Cortex of kidney (tissue), 1 donor: ENCODE measurements around the gene ICOSLG.
"Not testable (repeated sequence)": the region's sequence is repeated elsewhere in the genome, so short reads cannot be mapped to it uniquely, and the experiment has no call there.

Source experiments
- DNase-seq: peaks from one replicate; lab custom pipeline; 2025; lab: John Stamatoyannopoulos, UW

The ICOSLG gene

GRCh38 chr21:44263768-44264167 is 23.0 kb upstream of the ICOSLG start:
- DNase-seq = no peak

DNA sequence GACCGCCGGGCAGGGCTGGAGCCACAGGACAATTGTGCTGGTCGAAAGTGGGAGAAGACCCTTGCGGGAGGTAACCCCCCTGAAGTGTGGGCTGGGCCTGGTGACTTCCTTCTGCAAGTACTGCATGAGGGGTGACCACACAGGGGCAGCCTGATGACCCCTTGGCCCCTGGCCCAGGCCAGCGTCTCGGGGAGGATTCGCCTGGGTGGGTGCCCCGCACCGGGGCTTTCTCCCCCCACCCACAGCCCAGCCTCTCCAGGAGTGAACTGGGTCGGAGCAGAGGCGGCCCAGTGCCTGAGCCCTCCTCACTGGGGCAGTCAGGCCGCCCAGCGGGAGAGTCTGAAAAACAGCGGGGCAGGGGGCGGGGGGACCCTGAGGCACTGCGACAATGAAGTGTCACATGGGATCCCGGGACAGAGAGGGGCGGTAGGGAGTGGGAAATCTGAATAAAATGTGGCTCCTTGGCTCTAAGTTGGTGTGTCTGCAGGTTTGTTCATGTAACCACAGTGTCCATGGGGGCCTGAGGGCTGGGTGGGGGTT is 22.5 kb upstream of the ICOSLG start:
- DNase-seq = no peak

DNA sequence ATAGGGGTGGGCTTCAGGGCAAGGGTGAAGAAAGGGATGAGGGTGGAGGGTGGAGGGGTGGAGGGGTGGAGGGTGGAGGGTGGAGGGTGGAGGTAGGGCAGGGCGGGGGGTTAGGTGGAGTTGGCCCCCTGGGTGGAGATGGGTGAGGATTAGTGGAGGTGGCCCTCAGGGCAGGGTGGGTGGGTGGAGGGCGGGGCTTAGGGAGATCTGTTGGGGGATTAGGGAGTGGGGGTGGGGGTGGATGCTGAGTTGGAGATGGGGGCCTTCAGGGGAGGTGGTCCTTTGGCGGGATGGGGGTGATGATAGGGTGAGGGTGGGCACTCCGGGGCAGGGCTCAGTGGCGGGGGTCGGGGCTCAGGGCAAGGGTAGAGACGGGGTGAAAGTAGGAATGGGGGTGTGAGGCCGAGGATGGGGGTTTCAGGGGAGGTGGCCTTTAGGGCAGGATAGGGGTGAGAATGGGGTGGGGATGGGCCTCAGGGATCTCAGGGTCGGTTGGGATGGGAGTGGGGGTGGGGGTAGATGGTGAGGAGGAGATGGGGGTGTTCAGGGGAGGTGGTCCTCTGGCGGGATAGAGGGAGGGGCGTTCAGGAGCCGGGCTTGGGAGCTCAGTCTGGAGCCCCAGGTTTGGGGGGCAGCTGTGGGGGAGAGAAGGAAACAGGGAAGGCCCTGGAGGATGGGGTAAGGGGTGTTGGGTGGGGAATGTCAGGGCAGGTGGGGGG is 21.8 kb upstream of the ICOSLG start:
- no peak for DNase-seq

GRCh38 chr21:44261675-44262295 is 21.0 kb upstream of the ICOSLG start, which contains the start of gene DNMT3L:
TSS of gene DNMT3L (minus strand) at chr21:44261897. CDS start at chr21:44261259, 638 bp downstream.
- DNase-seq = no peak

GRCh38 chr21:44260791-44261631 is 20.3 kb upstream of the ICOSLG start:
- DNase-seq = no peak

- DNase-seq = no peak
Measured at GRCh38 chr21:44260066-44260465, 19.3 kb upstream of the ICOSLG start.

GRCh38 chr21:44259082-44259705 is 18.5 kb upstream of the ICOSLG start:
- no peak for DNase-seq

- DNase-seq = no peak
Measured at GRCh38 chr21:44258056-44258725, 17.4 kb upstream of the ICOSLG start.

DNA sequence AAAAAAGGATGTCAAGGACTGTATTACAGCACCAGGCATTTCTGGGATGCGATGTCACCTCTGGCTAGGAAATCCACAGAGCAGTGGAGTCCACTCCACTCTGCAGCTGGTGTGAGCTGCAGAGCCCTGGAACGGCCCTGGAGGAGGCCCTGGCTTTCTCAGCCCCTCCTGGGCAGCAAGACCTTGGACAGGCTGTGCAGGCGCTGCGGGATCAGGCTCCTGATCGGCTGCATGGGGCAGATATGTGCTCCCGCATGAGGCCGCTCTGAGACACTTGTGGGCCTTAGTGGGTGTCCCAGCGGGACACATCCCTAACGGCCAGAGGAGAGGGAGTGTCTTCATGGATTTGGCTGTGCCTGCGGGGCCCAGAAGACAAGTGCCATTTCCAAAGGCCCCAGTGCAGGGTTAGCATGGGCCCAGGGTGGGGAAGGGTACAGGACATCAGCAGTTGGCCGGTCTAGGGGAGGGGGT is 14.8 kb upstream of the ICOSLG start:
- DNase-seq = no peak

DNA sequence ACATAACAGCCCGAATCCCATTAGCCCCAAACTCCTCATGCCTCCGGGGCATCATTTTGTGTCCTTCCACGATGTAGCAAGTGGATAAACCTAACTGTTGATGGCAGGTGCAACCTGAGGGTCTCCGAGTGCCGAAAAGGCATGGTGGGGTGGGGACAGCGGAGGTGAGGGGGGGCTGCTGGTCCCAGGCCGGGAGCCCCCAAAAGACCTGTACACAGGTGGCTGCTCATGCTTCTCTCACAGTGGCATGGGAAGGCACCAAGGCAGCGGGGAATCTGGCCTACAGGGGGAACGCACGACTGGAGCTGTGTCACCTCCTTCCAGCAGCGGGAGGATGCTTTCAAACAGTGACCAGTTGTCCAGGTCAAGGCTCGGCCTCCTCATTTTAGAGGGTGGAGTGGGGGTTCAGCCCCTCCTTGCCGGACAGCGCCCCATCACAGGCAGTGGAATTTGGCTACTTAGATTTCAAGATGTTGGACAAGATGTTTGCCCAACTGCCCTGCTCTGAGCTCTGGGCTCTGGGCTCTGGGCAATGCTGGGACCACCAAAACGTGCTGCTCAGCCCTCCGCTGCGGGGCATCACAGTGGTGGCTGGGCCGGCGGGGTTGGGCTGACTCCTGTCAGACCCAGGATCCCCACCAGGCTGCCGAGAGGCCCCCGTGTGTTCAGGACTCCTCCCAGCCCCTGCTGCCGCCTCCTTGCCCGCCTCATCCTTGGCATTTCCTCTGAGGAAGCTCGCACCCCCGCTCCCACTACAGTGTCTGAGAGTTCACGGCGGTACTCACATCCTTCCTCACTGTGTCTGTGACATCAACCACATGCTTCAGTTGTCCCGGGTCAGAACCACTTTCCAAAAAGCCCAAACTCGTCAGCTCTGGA is 13.3 kb upstream of the ICOSLG start:
- DNase-seq = no peak

DNA sequence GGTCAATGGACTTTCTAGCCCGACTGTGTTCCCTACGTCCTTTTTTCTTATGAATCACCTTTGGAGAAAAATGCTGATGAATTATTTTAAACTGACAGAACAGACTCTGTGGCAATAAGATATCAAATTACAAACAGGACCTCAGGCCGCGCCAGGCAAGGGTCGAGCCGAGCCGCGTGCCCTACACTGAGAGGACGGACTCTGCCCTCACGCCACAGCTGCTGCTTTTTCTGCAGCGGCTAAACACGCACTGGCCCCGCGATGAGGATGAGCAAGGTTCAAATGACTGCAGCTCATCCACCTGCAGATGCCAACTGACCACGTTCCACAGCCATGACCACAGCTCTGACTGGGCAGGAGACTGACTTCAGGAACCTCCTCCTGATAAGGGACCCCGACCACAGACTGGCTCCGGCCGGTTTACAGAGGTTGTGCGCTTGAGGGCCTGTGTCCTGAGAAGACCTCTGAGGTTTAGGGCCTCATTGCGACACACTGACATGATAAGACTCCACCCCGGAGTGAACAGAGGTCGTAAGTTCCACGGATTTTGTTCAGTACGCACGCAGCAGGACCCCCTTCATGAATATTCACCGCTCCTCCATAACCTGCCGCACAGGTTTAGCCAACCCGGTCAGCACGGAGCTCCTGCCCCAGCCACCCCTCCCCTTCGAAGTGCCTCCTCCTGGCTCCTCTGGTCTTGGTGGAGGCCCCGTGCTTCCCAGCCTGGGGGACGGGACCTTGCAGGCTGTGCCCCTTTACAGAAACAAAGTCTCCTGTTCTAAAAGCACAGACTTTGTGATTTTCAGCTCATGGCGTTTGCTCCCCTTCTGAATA is 8.7 kb upstream of the ICOSLG start:
- DNase-seq = not testable (repeated sequence)

DNA sequence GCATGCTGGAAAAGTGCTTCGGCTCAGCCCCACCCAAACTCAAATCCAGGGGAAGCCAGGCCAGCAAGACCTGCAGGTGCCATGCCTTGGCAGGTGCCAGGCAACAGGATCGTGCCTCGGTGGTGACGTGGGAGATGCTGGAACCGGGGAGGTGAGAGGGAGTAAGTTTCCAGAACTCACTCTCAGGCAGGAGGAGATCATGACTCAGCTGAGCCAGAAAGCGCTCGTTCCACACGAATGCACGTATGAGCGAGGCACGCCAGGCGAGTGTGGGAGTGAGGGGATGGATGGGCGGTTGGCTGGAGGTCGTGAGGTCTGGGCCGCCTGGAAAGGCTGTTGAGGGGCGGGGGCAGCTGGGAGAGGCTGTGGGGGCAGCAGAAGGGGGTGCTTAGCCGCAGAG is 7.2 kb upstream of the ICOSLG start:
- DNase-seq = not testable (repeated sequence)

DNA sequence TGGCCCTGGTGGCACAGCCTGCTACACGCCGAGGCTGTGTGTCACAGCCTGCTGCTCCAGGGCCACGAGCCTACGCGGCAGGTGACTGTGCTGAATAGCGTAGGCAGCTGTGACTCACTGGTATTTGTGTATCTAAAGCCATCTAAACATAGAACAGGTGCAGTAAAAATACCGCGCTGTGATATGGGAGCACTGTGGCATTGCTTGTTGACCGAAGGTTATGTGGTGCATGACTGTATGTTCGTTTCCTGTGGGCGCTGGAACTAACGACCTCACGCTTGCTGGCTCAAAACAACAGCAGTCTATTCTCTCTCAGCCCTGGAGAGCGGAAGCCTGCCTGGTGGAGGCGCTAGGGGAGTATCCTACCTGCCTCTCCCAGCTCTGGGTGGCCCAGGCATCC is 3.2 kb upstream of the ICOSLG start:
- DNase-seq = not testable (repeated sequence)

- DNase-seq = not testable (repeated sequence)
Measured at GRCh38 chr21:44241281-44241680, 538 bp upstream of the ICOSLG start.

- not testable (repeated sequence) for DNase-seq
Measured at GRCh38 chr21:44240353-44240752, 390 bp downstream of the ICOSLG start.

- not testable (repeated sequence) for DNase-seq
Measured at GRCh38 chr21:44229561-44229960, 11.2 kb downstream of the ICOSLG start.

DNA sequence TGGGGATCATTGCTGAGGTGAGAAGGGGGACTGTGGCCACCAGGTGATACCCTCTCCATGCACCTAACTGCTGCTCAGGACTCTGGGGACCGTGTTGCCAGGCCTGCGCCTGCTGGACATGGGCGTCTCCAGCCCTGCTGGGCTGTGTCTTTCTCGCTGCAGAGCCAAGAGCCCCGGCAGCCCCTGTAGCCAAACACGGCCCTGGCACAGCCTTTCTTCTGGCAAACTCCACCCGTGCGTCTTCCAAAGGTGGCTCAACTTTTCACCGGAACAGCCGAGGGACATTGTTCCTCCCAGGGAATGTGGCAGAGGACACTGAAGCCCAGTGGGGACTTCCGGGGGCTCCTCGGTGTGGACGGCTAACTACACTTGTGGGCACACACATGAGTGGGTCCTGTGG is 12.6 kb downstream of the ICOSLG start:
- DNase-seq = not testable (repeated sequence)

- DNase-seq = not testable (repeated sequence)
Measured at GRCh38 chr21:44227614-44228013, 13.1 kb downstream of the ICOSLG start.

DNA sequence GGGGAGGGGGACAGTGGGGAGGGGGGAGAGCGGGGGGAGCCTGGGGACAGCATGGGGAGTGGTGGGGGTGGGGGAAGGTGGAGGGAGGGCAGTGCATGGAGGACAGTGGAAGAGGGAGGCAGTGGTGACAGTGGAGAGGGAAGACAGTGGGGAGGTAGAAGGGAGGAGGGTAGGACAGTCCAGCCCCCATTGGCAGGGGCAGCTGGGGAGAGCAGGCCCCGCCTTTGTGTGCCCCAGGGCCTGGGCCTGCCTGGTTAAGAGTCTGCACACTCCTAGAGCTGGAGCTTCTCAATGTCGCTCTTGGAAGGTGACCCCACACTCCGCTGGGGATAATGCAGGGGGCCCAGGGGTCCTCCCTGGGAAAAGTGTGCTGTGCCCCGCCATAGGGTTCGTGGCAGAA is 15.1 kb downstream of the ICOSLG start:
- not testable (repeated sequence) for DNase-seq
